ENCODE results near the gene NOXO1.
"Not testable (repeated sequence)": the region's sequence is repeated elsewhere in the genome, so short reads cannot be mapped to it uniquely, and the experiment has no call there.

Gene NOXO1

DNA sequence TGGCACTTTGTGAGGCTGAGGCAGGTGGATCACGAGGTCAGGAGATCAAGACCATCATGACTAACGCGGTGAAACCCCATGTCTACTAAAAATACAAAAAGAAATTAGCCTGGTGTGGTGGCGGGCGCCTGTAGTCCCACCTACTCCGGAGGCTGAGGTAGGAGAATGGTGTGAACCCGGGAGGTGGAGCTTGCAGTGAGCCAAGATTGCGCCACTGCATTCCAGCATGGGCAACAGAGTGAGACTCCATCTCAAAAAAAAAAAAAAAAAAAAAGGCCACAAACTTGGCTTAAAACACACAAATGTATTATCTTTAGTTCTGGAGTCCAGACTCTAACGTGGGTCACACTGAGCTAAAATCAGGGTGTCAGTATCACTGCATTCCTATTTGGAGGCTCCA, 30.5 kb upstream of the NOXO1 start:
- not testable (repeated sequence) for DNase-seq (ENCODE audit: low spot score)

DNA sequence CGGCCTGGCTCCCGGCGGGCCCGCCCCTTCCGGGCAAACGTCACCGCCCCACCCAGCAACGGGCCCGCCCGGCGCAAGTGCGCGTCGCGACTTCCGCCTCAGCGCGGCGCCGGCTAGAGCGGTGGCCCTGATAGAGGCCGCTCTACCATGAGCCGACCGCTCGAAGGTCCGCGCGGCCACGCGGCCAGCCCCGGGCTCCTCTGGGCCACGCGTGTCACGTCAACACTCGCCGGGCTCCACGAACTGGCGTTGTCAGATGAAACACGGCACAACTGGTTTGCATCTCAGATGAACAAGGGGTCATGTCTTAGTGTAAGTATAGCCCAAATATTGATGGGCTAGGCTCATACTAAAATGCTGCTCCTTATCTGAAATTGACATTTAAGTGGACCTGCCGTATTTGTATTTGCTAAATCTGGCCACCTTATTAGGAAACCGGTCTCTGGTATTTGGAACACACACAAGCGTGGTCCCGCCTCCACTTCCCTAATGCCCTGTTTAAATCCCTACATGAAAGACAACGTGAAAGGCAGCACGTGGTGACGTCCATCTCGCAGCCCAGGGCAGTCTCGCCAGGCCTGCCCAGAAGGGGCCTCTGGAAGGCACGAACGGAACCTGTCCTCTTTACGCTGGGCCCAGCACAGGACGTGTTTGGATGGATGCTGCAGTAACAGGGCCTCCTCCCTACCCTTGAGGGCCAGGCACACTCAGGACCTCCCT, 28.7 kb upstream of the NOXO1 start, which contains the start of gene ZNF598:
Gene ZNF598, minus strand, starts transcription at position 31 of the 720 bp plus-strand sequence.
- DNase-seq (ENCODE audit: low spot score) = peak; percentile 87

DNA sequence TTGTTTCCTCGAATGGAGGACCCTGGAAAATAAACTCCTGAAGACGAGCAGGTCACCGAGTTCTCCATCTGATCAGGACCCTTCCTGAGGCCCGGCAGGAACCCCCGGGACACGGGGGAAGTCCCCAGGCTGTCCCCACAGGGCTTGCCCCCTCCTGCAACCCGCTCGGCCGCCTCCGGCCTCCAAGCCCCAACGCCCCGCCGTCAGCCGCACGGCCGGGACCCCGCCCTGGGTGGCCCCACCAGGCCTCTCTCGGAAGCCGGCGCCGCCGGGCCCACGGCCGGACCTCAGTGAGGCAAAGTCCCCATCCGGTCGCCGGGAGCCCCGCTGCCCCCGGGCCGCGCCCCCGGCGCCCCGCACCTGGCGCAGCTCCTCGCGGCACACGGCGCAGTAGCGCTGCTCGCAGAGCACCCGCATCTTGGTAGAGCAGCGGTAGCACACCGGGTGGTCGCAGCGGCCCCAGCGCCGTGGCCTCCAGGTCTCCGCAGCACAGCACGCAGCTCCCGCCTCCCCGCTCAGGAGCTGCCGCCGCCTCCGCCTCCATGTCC, 28.0 kb upstream of the NOXO1 start:
- no peak for DNase-seq (ENCODE audit: low spot score)

DNA sequence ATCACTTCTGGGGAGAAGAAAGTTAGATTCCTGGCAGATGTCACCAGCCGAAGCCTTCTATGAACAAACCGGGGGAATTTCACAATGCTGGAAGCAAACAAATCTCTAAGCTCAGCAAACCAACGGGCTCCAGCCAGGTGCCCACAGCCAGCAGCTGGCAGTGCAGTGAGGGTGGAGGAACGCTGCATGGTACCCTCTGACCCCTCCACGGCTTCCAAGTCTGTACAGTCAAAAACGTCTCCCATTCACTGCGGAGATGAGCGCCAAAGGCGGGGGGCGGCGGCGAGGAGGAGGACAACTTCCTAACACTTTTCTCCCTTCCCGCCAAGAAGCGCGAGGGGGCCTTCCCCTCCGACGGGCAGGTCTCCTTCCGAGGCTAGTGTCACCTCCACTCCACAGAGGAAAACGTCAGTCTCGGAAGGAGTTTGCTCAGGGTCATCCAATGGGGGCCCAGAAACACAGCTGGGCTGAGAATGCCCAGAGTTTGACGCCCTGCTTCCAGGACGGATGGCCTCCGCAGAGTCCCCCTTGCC, 27.4 kb upstream of the NOXO1 start:
- peak; percentile 28 for DNase-seq (ENCODE audit: low spot score)

DNA sequence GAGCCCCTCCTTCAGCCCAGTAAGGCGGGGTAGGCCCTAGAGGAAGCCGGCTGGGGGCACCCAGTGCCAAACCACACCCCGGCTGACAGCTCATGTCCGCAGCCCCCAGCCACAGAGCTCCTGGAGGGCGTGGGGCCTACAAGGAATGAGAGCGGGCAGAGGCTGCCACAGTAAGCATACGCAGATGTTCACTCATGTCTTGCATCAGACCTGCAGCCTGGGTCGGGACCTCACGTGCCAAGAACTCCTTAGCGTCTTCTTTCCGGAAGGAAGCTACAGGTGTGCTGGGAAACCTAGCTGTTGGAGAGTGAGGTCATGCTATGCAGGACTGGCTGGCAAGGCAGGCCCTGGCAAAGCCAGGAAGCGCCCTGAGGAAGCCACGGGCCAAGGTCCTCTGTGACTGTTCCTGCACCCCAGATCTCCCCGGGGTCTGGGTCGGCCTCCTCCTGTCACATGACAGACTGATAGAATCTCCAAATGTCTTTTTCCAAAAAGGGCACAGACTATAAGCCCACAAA, 26.8 kb upstream of the NOXO1 start:
- DNase-seq (ENCODE audit: low spot score) = peak; percentile 48

DNA sequence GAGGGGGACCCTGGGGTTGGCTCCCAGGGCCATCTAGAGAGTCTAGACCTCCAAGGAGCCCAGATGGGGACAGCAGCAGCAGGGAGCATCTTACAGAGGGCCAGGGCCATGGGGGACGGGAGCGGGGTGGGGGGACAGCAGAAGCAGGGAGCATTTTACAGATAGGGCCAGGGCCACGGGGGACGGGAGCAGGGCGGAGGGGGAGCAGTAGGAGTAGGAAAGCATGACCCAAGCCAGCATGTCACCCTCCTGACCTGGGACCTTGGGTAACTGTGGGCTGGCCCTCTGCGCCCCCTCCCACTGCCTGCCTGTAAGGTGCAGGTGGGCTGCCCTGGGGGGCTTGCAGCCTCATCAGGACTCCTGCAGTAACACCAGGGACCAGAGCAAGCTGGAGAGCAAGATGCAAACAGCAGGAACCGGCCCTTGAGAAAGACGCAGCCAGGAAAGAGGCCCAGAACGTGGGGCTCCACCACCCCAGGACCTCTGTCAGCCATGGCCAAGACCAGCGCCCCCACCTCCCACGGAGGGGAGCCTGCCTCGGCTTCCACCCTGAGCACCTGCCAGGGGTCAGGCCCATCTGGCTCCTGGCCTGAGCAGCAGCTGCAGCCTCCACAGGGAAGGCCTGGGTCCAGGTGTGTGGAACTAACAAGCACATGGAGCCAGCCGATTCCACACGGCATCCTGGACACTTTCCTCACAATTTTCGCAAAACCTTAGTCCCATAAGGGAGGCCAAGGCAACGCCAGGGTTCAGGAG, 26.0 kb upstream of the NOXO1 start:
- DNase-seq (ENCODE audit: low spot score) = no peak

DNA sequence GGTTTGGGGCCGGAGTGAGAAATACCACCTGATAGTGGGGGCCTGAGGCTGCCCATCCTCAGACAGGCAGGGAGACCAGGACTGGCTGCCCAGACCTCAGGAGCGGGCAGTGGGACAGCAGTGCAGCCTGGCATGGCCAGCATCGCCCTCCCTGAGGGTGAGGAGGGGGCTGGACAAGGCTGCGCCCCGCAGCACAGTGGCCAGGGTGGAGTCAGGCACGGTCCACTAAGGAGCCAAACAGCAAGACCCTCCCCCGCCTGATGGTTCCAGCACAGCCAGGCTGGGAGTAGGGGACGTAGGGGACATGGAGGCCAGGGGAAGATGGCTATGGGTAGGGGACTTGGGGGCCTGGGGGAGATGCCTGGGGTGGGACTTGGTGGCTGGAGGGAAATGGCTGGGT, 25.0 kb upstream of the NOXO1 start:
- no peak for DNase-seq (ENCODE audit: low spot score)

DNA sequence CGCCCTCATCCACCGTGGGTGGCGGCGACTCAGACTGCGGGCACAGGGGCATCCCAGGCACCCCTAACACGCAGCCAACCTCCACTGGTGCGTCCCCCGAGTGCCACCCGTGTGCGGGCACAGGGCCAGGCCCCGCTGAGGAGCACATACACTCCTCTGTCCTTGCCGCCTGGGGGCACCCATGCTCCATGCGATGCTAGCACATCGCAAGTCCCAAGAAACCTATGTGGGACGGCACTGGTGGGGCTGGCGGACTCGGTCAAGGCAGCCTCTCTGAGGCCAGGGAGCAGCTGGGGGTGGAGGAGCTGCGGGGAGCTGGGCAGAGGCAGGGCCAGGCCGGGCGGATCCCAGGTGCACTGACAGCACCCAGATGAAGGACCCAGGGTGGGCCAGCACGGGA, 24.4 kb upstream of the NOXO1 start:
- DNase-seq (ENCODE audit: low spot score) = no peak

DNA sequence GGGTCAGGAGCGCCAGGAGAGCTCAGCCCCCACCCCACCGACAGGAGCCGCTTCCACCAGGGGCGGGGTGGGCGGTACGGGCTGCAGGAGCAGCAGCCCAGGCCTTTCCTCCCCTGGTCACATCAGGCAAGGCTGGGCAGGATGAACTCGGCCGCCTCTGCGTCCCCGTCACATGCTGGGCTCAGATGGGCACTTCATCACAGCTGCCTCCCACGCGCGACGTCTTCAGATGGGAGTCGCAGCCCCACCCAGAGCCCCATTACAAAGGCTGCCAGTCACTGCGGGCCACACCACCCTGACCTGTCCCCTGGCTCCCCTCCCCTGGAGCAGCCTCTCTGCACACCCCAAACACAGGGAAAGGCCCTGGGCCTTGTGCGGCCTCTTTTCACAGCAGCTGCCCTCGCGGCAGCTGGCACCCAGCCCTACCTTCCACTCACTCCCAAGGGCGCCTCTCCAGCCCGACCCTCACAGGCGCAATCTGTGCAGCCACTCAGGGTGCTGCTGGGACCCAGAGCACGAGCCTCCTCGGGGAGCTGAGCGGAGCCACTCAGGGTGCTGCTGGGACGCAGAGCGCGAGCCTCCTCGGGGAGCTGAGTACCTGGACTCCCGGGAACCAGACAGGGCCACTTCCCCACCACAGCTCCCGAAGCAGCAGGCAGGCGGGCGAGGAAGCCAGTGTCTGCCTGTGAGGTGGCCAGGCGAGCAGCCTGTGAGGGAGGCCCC, 23.7 kb upstream of the NOXO1 start:
- no peak for DNase-seq (ENCODE audit: low spot score)

DNA sequence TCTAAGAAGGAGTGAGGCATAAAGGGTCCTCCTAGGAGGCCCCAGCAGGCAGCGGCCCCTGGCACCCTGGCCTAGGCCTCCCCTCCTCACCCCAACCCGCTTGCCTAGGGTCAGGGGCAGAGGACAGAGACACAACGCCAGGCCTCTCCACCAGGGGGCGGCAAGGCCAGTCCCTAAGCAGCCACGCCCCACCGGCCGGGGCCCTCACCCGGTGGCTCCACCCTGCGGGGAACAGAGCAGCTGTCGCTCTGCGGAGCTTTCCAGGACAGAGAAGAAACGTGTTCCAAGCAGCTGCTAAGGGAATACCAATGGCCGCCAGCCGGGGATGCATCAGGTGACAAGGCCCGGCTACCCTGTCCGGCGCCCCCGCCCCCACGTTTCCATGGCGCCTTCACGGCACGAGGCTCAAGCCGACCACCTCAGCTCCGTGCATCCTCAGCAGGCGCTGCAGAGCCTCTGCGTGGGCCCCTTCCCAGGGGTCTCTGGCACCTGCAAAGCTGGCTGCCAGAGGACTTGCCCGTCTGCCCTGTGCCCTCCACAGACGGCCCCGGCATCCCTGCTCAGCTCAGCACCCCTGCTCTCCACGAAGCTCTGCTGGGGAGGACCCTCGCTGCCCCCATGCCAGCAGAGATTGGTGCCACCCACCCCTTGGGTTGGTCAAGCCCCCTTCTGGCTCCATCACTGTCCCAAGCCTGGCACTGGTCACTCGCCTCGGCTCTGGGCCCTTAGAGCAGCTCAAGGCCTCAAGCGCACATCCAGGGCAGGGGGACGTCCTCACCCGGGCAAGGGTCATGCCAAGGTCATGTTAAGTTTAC, 22.8 kb upstream of the NOXO1 start:
- DNase-seq (ENCODE audit: low spot score) = peak; percentile 89

DNA sequence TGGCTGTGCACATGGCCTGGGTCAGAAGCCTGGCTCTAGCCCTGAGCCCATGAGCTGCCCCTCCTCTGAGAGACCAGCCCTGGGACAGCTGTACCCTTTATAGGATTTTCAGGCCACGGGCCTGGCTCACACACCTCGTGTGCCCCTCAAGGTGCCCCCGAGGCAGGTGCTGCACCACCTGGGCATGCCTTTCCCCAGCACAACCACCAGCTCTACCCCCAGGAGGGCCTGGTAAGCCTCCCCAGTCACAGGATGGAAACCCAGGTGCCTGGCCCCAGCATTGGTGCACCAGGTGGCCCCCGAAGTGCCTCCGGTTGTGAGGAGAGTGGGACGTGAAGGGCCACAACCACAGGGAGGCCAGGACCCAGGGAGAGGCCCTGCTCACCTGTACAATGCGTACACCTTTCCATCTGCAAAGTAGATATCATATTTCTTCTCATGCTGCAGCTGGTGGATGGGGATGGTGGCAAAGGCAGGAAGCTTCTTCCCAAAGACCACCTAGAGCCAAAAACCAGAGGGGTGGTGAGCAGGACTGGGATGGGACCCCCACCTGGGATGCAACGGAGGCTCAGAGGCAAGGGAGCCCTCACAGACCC, 22.1 kb upstream of the NOXO1 start:
- no peak for DNase-seq (ENCODE audit: low spot score)

DNA sequence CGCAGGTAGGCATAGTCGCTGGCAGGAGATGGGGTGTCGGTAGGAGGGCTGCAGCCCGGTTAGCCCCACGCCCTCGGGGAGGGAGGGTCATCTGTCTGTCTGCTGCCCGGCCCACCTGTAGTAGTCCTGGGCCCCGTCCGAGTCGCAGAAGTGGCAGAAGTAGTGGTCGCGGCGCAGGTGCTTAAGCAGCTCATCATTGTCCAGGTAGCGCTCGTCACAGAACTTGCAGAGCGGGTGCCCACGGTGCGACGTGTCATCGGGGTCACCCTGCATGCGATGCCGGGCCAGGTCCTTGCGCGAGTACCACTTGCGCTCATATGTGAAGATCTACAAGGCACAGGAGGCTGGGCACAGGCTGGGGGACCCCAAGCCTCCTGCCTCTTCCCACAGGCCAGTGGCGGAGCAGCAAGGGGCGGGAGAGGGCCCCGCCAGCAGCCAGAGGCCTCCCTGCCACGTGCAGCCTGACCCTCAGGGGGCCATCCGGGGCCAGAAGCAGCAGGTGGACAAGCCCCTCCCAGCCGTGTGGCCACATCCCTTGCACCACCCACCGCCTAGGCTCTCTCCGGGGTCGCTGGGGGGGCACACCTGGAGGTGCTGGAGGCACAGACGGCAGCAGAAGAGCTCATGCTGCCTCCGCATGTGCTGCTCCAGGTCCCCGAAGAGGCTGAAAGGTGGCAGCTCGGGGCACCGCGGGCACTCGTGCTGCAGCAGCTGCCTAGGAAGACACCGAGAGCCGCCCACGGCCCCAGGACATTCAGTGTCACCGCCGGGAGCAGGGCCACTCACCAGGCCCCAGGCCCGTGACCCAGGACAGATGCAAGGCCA, 21.3 kb upstream of the NOXO1 start:
- no peak for DNase-seq (ENCODE audit: low spot score)

DNA sequence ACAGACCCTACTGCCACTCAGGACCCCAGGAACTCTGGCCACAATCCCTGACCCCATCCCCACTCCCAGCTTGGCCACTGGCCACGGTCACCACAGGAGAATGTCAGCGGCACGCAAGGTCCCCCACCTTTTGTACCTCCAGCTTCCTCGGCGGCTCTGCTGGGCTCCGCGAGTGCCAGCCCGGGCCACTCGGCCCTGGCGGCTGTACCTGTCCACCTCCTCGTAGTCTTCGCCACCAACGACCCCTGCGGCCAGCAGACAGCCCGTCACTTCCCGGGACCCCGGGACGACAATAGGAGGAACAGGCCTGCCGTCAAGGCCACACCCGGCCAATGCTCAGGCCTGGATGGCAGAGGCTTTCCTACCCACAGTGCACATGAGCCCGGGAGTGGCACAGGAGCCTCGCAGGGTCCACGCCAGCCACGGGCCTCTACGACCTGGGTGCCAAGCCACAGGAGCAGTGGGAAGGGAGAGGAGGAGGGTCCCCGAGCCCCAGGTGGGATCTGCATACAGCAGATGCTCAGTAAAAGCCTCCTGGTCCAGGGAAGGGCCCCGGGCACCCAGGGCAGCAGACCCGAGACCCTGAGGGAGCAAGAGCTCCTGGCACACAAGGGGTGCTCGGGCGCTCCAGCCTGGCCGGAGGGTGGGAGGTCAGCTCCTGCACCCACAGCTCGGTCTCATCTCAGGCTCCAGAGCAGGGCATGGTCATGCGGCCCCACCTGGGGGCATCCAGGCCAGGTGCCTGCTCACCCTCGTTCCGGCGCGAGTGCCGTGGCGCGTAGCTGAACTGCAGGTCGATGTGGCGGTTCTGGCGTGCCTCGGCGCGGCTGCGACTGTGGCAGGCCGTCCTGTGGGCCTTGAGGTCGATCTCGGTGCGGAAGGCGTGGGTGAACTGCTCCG, 20.4 kb upstream of the NOXO1 start:
- DNase-seq (ENCODE audit: low spot score) = no peak

DNA sequence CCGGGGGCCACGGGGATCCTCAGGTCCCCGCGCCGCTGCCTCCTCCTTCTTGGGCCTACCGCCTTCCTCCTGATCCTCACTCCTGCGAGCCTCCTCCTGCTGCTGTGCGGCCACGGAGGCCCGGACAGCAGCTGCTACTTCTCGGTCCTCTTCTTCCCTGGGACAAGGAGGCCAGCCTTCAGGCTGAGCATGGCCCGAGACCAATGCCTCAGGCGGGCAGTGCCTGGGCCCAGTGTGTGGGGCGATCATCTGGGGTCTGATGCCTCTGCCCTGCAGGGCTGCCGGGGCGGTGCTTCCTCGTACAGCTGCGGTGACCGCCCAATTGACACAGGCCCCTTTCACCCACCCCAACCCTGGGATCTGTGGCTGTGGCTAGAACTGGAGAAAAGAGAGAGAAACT, 19.8 kb upstream of the NOXO1 start:
- DNase-seq (ENCODE audit: low spot score) = no peak

DNA sequence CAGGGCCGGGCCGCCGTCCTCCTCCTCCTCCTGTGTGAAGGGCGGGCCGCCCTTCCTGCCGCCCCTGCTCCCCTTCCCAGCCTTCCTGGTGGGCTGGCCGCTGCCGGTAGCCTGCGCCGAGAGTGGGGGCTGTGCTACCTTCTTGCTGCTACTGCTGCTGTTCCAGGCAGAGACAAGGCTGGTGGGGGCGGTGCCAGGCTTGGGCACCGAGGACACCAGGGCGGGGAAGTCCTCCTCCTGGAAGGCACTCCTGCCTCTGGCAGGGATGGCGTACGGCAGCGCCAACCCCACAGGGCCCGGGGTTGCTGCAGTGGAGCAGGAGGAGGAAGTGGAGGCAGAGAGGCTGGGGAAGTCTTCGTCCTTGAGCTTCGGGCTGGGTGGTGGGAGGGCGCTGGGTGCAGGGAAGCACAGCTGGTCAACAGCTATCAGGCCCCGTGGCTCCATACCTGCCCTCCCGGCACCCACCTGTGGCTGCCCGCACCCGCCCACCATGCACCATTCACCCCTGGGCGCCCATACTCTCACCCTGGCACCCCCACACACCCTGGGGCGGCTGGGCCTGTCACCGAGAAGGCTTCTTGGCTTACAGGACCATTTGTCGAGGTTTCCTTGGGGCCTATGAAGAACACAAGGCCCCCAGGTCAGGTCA, 18.7 kb upstream of the NOXO1 start:
- no peak for DNase-seq (ENCODE audit: low spot score)

DNA sequence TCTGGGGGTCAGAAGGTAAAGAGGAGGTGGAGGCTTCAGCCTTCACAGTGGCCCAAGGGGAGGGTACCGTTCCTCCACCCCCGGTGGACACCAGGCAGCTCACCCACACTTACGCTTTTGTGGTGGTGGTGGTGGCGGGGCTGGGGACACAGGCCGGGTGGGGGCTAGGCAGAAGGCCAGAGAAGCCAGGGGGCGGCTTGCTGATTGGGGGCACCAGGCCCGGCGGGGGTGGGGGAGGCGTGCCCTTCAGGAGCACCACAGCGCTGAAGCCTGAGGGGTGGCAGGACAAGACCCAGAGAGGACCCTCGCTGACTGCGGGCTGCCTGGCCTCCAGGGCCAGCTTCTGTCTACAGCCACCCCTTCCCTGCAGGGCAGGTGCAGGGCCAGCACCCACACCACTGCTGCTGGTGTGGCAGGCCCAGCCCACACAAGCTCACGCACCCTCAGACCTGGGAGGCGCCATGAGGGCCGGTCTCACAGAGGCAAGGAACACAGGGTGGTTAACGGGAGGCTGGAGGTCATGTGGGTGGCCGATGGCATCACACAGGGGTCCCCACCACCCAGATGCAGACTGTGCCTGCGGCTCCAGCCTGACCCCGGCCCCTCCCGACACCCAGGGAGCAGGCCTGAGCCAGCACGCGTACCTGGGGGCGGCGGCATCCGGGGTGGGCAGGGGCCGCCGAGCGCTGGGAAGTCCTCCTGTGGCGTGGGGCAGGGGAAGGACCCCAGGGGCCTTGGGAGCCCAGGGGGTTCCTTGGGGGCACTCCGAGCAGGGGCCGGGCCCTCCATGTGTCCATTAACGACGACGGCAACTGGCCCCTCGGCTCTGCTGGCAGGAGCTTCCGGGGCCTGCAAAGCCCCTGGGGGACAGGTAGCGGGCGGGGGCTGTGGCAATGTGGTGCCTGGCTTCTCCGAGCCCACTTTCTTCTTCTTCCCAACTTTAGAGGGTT, 17.9 kb upstream of the NOXO1 start:
- DNase-seq (ENCODE audit: low spot score) = no peak

DNA sequence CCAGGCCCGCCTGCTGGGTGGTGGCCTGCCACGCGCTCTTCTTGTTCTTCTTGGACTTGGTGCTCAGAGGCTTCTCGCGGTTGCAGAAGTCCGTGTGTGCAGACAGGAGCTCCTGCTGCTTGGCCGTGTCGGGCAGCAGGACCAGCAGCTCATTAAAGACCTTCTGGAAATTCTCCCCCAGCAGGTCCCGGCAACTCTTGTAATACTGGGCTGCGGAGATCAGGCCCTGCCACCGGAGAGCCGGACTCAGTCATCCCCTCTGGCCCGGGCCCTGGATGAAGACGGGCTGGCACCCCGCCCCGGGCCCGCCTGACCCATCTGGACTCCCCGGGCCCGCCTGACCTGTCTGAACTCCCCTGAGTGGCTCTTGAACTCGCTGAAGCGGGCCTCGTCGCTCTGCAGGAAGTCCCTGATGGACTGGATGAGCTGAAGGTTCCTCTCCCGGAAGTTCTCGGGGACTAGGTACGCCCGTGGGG, 17.1 kb upstream of the NOXO1 start:
- no peak for DNase-seq (ENCODE audit: low spot score)

Data from kidney tubule cell (primary cell).